Stimulated activated CD4-positive, alpha-beta T cell treated with anti-CD3 and anti-CD28 coated beads, Interleukin-2, amount 100 ng/mL, for 48 hours (primary cell): ENCODE results near the gene TCEAL7.
"Not testable (repeated sequence)": the region's sequence is repeated elsewhere in the genome, so short reads cannot be mapped to it uniquely, and the experiment has no call there.

Source experiments
- DNase-seq, 2 donors: peaks; one replicate each; pipeline ENCODE4 v3.0.0-alpha.2; 2020

TCEAL7 gene

DNA sequence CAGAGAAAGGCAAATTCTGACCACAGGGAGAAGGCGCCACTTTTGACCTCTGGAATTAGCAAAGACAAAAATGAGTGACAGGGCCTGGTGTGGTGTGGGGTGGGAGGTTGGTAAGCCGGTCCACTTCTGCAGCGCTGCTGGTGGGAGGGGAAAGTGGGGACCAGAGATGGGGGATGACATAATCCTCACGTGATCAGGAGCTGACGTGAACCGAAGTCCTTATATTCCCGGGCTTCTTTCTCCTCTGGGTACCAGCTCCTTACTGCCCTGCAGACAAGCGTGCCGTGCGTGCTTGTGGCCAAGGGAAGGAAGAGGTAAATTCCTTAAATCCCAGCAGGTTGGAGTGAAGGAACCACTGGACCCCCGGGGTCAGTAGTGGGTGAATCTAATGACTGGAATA is at the start of gene TCEAL7:
TSS of gene TCEAL7 (plus strand) at position 249 of the 400 bp plus-strand sequence. CDS start 1,165 bp downstream, outside the sequence.
- no peak for DNase-seq

- no peak for DNase-seq
Measured at GRCh38 chrX:103293118-103293517, 36.9 kb upstream of the TCEAL7 start.

DNA sequence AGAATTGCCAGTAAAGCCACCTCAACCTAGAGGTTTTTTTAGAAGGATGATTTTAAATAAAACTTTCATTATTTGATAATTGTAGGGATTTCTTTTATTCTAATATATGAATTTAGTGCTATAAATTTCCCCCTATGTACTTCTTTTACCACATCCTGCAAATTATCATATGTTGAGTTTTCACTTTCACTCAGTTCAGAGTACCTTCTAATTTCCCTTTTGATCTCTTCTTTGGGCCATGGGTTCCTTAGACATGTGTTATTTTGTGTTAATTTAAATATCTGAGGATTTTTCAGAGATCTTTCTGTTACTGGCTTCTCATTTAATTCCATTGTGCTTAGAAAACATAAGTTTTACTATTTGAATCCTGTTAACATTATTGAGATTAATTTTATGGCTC is 25.3 kb upstream of the TCEAL7 start:
- no peak for DNase-seq

GRCh38 chrX:103305666-103306065 is 24.4 kb upstream of the TCEAL7 start:
- DNase-seq: not testable (repeated sequence)

DNA sequence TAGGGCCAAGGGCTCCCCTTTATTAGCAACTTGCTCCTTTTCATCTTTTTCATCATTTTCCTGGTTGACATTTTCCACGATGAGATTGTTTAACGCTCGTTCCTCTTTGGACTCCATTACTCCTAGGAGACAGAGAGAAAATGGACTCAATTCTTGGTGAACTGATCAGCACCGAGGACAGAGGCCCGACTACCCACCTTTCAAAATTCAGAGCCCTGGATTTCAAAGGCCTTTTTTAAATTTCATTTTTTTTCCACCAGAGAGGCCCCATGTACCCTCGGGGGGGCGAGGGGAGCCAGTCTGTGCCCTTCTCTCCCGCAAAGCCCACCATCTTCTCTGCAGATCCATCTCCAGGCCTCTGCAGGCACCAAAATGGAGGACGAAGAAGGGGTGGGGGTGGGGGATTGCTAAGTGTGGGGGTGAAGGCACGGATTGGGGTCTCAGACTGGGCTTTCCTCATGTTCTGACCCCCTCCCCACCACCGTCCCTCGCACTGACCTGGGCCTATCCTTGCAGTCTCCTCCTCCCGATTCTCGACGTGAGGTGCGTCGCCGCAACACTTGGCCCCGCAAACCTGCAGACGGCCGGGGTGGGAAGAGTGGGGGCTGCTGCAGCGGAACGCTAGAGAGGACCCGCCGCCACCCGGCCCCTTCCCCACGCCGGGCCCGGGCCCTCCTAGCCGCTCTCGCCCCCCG is 20.0 kb upstream of the TCEAL7 start:
- DNase-seq: no peak

GRCh38 chrX:103310555-103311398 is 19.3 kb upstream of the TCEAL7 start, which contains the start of gene BEX2:
Gene BEX2 (minus strand): TSS chrX:103310990. CDS start chrX:103309976, 1,014 bp downstream.
- peak; percentile 67 to 70 for DNase-seq

DNA sequence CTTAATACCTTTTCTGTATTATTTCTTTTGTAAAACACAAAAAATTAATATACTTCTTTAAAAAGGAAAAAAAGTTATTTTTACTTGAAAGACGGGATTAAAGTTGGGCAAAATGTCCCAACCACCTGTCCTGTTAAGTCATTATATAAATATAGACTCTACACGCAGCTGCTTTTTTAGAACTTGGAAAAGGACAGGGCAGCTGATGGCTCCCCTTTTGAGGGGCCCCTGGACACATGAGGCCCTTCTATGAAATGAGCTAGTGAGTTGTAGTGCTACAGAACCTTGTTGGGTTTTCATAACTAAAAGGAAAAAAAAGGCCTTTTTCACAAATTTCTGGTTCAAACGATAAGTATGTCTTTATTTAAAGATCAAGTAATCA is 18.6 kb upstream of the TCEAL7 start:
- DNase-seq: no peak

DNA sequence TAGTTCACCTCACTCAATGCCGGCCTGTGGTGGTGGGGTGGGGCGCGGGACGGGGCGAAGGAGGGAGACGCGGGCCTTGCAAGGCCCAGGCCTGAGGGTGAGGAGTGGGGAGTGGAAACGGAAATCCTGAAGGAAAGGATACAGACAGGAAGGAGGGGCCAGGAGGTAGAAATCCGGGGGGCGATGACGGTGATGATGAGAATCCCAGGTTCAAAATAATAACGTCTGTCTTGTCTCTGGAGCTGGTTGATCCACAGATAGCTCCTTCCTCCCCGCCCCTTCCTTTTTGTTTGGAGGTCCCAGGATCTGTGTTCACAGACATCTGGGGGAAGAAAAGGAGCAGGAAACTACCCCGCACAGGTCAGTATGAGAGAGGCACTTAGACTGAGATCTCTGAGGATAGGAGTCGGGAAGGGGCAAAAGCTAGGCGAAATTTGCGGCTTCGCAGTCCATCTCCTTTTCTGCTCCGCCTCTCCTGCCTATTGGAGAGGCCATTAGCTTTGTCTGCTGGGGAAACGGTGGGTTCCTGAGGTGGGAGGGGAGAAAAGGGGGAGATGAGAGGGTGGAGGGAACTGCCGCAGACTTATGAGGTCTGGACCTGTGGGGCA is 746 bp downstream of the TCEAL7 start:
- DNase-seq: no peak

DNA sequence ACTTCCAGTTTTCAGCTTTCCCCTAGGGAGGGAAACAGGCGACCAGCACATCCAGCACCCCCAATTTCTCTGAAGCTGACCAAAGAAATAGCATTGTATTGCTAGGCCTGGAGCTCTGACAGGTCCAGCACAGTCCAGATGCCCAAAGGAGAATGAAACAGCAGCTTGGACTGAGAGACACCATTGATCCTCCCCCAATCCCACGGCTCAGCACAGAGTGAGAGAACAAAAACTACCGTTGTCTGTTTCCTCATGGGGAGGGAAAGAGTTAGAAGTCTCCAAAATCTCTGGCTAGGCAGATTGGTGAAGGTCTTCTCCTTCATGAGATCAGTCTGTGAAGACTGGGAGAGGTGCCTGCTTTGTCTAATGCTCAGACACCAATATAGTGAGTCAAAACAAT is 8.6 kb downstream of the TCEAL7 start:
- DNase-seq: no peak

GRCh38 chrX:103343105-103343504 is 13.1 kb downstream of the TCEAL7 start:
- DNase-seq: peak; percentile 7 to 19

GRCh38 chrX:103344606-103345005 is 14.6 kb downstream of the TCEAL7 start:
- no peak for DNase-seq

DNA sequence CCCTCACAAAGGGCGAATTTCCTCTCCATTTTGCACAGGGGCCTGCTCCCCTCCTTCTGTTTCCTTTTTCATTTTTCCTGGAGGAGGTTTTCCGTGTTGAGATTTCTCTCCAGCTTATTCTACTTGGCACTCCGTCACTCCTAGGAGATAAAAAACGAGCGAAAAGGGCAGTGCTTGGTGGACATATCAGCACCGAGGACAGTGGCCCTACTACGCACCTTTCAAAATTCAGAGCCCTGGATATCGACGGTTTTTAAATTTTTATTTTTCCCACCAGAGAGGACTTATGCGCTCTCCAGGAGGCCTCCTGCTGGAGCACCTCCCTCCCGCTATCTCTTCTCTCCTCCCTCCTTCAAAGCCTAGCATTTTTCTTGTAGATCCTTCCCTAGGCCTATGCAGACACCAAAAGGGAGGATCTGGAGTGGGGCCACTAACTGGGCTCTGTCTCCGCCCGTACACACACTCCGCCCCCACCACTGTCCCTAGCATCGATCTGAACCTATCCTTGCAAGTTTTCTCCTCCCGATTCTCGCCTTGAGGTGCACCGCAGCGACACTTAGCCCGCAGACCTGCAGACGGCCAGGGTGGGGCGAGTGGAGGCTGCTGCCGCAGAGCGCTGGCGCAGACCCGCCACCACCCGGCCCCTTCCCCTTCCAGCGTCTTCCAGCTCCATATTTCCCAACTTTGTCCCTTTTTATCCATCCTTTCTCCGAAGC is 17.8 kb downstream of the TCEAL7 start:
- DNase-seq: no peak

DNA sequence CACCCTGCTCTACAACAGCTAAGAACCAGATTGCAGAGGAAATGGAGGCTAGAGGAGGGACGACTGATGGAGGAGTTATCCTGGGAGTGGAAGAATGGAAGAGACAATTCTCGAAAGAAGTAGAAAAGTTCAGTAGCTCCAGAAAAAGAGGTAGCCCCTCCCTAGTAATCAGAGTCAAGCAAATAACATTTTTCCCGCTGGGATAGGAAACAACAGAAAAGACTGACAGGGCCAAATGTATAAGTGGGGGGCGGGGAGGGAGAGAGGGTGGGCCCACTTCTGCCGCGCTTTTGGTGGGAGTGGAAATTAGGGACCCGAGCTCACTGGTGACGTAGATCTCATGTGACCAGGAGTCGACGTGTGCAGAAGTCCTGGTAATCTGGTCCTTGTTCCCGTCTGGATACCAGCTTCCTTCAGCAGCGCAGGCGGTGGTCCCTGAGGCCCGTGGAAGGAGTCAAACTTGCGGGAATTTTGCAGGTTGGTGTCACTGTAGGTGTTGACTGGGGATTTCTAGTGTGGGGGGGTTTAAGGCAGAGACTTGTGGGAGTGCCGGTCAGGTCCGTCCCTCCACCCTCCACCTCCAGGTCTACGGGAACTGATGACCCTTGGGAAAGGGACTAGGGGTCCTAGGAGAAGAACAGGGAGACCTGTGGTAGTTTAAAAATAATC is 26.2 kb downstream of the TCEAL7 start, which contains the start of gene TCEAL9:
TSS of gene TCEAL9 (plus strand) at position 377 of the 669 bp plus-strand sequence. CDS start 1,179 bp downstream, outside the sequence.
- DNase-seq: no peak

DNA sequence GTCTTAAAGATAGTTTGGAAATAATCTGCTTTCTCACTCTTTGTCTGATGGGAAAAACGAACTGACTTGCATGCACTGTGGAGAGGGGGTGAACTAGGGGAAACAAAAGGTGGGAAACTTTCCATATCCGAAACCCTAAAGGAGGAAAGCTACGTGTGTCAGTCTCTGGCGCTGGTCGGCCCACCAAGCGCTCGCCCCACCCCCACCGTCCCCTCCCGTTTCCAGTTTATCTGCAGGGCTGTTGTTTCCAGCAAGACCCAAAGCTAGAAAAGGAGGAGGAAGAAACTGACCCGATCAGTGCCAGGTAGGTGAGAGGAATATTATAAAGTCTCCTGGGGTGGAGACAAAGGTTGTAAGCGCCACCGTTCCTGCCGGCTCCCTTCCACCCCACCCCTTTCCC is 26.8 kb downstream of the TCEAL7 start:
- no peak for DNase-seq

GRCh38 chrX:103357871-103358270 is 27.8 kb downstream of the TCEAL7 start:
- DNase-seq: no peak

DNA sequence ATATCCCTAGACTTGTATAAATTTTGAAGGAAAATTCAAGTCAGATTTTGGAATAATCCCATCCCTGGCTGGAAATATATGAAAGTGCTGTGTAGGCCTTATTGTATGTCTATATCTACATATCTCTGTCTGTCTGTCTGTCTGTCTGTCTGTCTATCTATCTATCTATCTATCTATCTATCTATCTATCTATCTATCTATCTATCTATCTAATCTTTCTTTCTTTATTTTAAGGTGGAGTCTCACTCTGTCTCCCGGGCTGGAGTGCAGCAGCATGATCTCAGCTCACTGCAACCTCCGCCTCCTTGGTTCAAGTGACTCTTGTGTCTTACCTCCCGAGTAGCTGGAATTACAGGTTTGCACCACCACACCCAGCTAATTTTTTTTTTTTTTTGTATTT is 29.6 kb downstream of the TCEAL7 start:
- DNase-seq: not testable (repeated sequence)

DNA sequence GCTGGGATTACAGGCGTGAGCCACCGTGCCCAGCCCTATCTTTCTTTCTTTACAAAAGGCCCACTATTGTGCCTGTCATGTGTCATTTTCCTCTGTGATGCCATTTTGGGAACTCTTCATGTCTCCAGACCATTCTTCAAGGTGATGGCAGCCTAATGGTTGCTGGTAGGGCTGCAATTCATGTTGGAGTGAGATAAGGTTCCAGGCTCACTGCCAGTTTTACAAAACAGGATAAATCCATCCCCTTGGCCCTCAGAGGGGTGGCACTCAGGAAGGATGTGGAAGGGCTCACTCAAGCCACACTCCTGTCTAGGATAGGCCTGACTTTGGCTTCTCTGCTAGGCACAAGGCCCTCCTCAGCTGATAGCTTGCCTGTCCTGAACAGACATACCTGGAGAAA is 30.1 kb downstream of the TCEAL7 start:
- DNase-seq: no peak

DNA sequence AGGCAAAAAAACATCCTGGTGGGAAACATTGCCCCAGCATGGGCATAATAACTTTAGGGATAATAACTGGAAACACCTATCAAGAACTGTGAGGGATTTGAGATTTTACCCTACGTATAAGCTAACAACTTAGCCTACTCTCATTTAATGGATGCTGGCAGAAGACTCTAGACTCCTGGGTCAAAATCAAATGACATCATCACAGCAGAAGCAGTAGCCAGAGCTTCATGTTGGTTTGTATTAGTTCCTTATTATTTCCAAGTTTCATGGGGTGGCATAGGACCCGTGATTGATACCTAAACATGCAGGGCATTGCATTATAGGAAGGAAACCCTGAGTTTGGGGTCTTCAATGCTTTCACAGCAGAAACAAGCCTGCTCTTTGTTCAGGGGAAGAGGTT is 30.9 kb downstream of the TCEAL7 start:
- no peak for DNase-seq

DNA sequence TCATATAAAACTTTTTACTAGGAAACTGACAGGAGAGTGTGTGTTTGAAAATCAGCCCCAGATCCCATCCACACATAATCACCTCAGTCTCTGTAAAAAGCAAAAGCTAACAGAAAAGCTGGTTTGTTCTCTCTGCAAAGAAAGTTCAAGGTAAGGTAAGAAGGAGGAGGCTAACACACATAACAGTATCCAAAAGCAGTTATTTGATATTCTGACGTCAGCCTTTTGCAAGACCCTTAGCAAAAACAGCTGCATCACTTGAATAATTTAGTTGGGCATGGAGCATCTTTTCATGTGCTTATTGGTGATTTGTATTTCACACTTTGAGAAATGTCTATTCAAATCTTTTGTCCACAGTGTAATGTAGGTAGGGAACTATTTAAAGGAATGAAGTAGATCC is 31.8 kb downstream of the TCEAL7 start:
- DNase-seq: no peak

GRCh38 chrX:103362474-103362873 is 32.4 kb downstream of the TCEAL7 start:
- DNase-seq: no peak

DNA sequence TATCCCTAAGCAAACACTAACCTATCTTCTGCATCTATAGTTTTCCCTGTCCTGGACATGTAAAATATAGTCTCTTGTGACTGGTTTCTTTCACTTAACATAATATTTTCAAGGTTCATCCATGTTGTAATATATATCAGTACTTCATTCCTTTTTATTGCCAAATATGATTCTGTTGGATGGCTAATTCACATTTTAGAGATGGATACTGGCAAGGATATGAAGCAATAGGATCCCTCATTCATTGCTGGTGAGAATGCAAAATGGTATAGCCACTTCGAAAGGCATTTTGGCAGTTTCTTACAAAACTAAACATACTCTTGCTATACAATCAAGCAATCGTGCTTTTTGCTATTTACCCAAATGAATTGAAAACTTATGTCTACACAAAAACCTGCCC is 33.0 kb downstream of the TCEAL7 start:
- no peak for DNase-seq

GRCh38 chrX:103367502-103367901 is 37.5 kb downstream of the TCEAL7 start:
- no peak for DNase-seq
